Measurements from ENCODE around the gene COQ10B.

DNA sequence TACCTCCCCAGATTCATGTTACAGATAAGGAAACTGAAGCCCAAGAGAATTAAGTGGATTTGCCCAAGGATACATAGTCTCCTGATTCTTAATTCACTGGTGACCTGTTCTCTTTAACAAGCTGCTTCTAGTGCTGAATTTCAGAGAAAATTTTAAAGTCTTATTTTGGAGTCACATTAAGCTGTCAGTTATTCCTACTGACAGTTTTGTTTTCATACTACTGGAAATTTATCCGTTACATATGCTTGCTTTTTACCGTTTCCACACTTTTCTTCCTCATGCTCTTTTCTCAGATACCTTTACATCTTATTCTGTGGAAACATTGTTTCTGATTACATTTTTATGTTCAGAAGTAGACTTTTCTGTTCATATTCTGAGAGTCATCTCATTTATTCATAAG lies 63.8 kb downstream of the COQ10B start:
- TF ChIP-seq CTCF (IDR thresholded peaks at IDR 0.05; ENCODE audit: low read depth, low read length, missing input control) = no peak
- no peak for TF ChIP-seq SP1 (IDR thresholded peaks at IDR 0.05)
- TF ChIP-seq NR2F2 (IDR thresholded peaks at IDR 0.05) = no peak
- no peak for TF ChIP-seq YY1 (IDR thresholded peaks at IDR 0.05)
- TF ChIP-seq MAX (IDR thresholded peaks at IDR 0.05) = no peak
- no peak for TF ChIP-seq ATF3 (IDR thresholded peaks at IDR 0.05)
- no peak for TF ChIP-seq RAD21 (IDR thresholded peaks at IDR 0.05)
- no peak for TF ChIP-seq EGR1 (IDR thresholded peaks at IDR 0.05; ENCODE audit: low read depth in 2 of 2)
